Stomach (tissue), 4 donors: ENCODE measurements around the gene TMEM140.

Experiments
- EP300 ChIP-seq: sonication (generic); formaldehyde crosslinking; IDR thresholded peaks from one replicate; pipeline ENCODE4 v1.6.1; 2017; ENCODE audit warnings: antibody characterized with exemption
- POLR2A ChIP-seq, 4 donors: fragments of 450-650 bp; IDR thresholded peaks; one replicate each; pipeline ENCODE4 v1.6.1; 2016; ENCODE audit warnings: antibody characterized with exemption in 4 of 4, control low read depth in 2 of 4, mild to moderate bottlenecking in 1 of 4, moderate library complexity in 1 of 4
- TF ChIP-seq, protein P1 (sequence below), 7 experiments: fragments of 450-650 bp in 4 of 7; fragments of 200-600 bp in 3 of 7; sonication (generic) in 3 of 7; IDR thresholded peaks; one replicate each; pipeline ENCODE4 v1.5.1; 2016 to 2019; ENCODE audit warnings: antibody characterized with exemption in 7 of 7, control low read depth in 2 of 7, mild to moderate bottlenecking in 1 of 7

DNA sequence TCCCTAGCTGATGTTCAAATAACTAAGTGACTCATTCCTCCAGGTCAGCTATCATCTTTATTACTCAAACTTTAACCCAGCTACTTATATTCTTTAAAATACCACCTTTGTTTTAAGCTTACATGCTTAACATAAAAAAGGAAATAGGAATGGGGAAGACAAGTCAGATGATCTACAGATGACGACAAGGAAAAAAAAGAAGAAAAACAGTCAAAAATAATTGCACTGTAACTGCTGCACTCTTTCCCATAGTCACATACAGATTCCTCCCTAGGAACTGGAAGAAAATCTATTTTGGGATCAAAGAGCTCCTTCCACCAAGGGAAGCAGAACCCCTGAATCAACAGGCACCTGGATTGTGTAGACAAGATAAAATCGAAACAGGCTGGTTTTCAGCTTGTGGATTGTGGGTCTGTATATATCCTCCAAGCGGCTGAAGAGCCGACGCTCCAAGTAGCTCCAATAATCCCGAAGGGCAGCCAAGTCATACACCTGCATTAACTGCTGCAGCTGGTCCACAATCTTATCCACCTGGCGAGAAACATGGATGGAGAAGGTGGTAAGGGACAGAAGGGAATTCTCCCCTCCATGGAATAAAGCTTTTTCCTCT is 61.5 kb downstream of the TMEM140 start:
- TF ChIP-seq, protein P1, sequence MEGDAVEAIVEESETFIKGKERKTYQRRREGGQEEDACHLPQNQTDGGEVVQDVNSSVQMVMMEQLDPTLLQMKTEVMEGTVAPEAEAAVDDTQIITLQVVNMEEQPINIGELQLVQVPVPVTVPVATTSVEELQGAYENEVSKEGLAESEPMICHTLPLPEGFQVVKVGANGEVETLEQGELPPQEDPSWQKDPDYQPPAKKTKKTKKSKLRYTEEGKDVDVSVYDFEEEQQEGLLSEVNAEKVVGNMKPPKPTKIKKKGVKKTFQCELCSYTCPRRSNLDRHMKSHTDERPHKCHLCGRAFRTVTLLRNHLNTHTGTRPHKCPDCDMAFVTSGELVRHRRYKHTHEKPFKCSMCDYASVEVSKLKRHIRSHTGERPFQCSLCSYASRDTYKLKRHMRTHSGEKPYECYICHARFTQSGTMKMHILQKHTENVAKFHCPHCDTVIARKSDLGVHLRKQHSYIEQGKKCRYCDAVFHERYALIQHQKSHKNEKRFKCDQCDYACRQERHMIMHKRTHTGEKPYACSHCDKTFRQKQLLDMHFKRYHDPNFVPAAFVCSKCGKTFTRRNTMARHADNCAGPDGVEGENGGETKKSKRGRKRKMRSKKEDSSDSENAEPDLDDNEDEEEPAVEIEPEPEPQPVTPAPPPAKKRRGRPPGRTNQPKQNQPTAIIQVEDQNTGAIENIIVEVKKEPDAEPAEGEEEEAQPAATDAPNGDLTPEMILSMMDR (IDR thresholded peaks at IDR 0.05) = no peak
- TF ChIP-seq POLR2A (IDR thresholded peaks at IDR 0.05) (no peak), EP300 (no peak)
